Vagina (tissue), 2 donors: ENCODE data around the gene WNT4. TPM values are rescaled to one million over a fixed set of nuclear protein-coding genes. Genes with fewer than 3 reads are reported as not detected.

Experiments
- DNase-seq, 2 donors: peaks; one replicate each; pipeline ENCODE4 v3.0.0-alpha.2; 2017; ENCODE audit errors: extremely low spot score in 2 of 2
- H3K27ac ChIP-seq: fragments of 200-600 bp; sonication (generic); one replicate; pipeline ENCODE4 v1.5.1; 2019
- H3K27me3 ChIP-seq: fragments of 200-600 bp; sonication (generic); one replicate; pipeline ENCODE4 v1.5.1; 2019
- H3K36me3 ChIP-seq, 2 donors: fragments of 200-600 bp; sonication (generic); one replicate each; pipeline ENCODE4 v1.5.1; 2017 to 2019
- H3K4me1 ChIP-seq: fragments of 200-600 bp; sonication (generic); one replicate; pipeline ENCODE4 v1.5.1; 2019
- H3K4me3 ChIP-seq, 2 donors: fragments of 200-600 bp; sonication (generic); 1 replicate in 1 of 2; 2 replicates in 1 of 2; pipeline ENCODE4 v1.5.1; 2016 to 2019
- H3K9me3 ChIP-seq: fragments of 200-600 bp; sonication (generic); one replicate; pipeline ENCODE4 v1.5.1; 2019
- POLR2A ChIP-seq, 2 donors: fragments of 450-650 bp; IDR thresholded peaks; one replicate each; pipeline ENCODE4 v1.6.1; 2017; ENCODE audit warnings: antibody characterized with exemption in 2 of 2, mild to moderate bottlenecking in 2 of 2, moderate library complexity in 2 of 2
- POLR2AphosphoS5 ChIP-seq, 2 donors: sonication (generic); formaldehyde crosslinking; IDR thresholded peaks; one replicate each; pipeline ENCODE4 v1.9.0; 2017; ENCODE audit warnings: antibody characterized with exemption in 2 of 2, mild to moderate bottlenecking in 2 of 2, low read depth in 1 of 2; ENCODE audit not compliant: insufficient read depth in 1 of 2
- intact Hi-C: fragments of 100-400 bp; cut with DNase I; formaldehyde crosslinking; loops from one replicate; pipeline ENCODE4 v1.15.1; 2023
- total RNA-seq: library from RNA; depleted of rRNA; stranded (reverse); fragments of >200 nt; gene quantifications from one replicate; pipeline ENCODE4 v1.2.3, GENCODE V29; 2016
- TF ChIP-seq, protein P1 (sequence below), 3 experiments: fragments of 450-650 bp in 2 of 3; fragments of 200-600 bp in 1 of 3; sonication (generic) in 1 of 3; IDR thresholded peaks; one replicate each; pipeline ENCODE4 v1.5.1; 2017 to 2019; ENCODE audit warnings: antibody characterized with exemption in 3 of 3, mild to moderate bottlenecking in 2 of 3, moderate library complexity in 2 of 3

WNT4 gene
- total RNA-seq, 1 donor from 2014 or later = 5.2 TPM

DNA sequence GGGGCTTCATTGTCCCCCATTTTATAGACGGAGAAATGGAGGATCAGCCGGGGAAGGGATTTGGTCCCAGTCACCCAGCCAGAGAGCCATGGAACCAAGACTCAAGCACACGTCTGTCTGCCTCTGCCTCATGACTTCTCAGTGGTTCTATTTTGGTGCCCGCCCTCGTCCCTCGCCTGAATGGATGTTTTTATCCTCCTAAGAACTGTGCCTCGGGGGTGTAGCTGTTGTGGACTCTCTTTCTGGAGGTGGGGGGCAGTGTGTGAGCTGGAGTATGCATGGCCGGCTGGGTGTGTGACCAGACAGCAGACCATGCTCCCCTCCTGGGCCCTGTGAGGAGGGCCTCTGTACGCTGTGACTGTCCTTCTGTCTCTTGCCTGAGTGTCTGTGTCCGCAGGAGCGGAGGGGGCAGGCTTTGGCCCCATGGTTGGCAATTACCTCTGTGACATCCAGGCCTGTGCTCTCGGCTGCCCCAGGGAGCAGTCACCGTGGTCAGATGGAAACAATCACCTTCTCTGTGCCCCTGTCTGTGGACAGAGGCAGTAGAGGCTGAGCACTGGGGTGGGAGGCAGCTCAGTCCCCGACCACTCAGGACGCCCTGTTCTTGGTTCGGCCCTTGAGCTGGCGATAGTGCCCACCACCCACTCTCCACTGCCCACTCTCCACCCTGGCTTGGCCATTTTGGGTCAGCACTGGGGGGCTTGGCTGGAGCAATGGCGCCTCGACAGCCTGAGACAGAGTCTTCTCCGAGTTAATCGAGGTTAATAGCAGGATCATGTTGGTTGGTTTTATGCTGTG, 20.4 kb downstream of the WNT4 start:
- no peak for DNase-seq
- TF ChIP-seq POLR2A (IDR thresholded peaks at IDR 0.05) = no peak
- TF ChIP-seq, protein P1, sequence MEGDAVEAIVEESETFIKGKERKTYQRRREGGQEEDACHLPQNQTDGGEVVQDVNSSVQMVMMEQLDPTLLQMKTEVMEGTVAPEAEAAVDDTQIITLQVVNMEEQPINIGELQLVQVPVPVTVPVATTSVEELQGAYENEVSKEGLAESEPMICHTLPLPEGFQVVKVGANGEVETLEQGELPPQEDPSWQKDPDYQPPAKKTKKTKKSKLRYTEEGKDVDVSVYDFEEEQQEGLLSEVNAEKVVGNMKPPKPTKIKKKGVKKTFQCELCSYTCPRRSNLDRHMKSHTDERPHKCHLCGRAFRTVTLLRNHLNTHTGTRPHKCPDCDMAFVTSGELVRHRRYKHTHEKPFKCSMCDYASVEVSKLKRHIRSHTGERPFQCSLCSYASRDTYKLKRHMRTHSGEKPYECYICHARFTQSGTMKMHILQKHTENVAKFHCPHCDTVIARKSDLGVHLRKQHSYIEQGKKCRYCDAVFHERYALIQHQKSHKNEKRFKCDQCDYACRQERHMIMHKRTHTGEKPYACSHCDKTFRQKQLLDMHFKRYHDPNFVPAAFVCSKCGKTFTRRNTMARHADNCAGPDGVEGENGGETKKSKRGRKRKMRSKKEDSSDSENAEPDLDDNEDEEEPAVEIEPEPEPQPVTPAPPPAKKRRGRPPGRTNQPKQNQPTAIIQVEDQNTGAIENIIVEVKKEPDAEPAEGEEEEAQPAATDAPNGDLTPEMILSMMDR (IDR thresholded peaks at IDR 0.05) = no peak
- TF ChIP-seq POLR2AphosphoS5 (IDR thresholded peaks at IDR 0.05; ENCODE audit: insufficient read depth in 1 of 2, low read depth in 1 of 2) = no peak
- Histone ChIP-seq H3K9me3 (no peaks in the 10 kb centered on the region), H3K4me1 (peaks cover 14% of the 10 kb centered on the region), H3K27me3 (no peaks in the 10 kb centered on the region), H3K4me3 (no peak overlapping the region), H3K27ac (no peak overlapping the region), H3K36me3 (peaks cover 0 to 17% of the 10 kb centered on the region in 2 donors)
- intact Hi-C loops = no loop called here

DNA sequence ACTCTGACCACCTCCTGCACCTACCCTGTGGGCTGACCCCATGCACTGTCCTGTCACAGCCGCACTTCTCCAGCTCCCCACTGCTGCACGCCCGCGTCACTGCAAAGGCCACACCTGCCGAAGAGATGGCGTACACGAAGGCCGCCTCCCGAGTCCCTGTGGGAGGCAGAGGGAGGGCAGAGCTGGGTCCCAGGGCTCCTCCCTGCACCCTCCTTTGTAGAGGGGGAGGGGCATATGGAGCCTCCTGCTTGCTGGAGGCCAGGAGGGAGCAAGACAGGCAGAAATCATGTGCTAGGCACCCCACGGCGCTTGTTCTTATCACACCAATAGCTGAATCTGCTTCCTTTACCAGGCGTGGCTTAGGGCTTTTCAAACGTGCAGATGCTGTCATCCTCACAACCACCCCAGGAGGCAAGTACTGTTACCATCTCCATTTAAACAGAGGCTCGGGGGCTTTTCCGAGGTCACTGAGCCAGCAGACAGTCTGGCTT, 21.4 kb downstream of the WNT4 start:
- intact Hi-C loops = no loop called here
- no peak overlapping the region for H3K27ac ChIP-seq
- H3K27me3 ChIP-seq = no peaks in the 10 kb centered on the region
- DNase-seq = no peak
- H3K4me3 ChIP-seq = no peak overlapping the region
- H3K4me1 ChIP-seq = peaks cover 24% of the 10 kb centered on the region
- peaks cover 0 to 17% of the 10 kb centered on the region in 2 donors for H3K36me3 ChIP-seq
- TF ChIP-seq, protein P1 (IDR thresholded peaks at IDR 0.05) = no peak
- no peak for TF ChIP-seq POLR2A (IDR thresholded peaks at IDR 0.05)
- no peak for TF ChIP-seq POLR2AphosphoS5 (IDR thresholded peaks at IDR 0.05; ENCODE audit: insufficient read depth in 1 of 2, low read depth in 1 of 2)
- H3K9me3 ChIP-seq = no peaks in the 10 kb centered on the region

DNA sequence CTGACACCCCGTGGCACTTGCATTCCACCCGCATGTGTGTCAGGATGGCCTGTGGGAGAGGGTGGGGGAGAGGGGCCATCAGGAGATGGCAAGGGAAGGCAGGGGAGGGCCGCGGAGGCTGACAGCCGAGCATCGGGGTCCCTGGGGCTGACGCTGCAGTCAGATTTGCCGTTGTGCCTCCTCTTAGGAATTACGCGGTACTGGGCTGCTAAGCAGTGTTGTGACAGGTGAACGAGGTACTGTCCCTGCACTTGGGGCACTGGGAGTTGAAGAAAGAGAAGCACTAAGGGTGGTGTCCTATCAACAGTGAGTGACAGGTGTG, 22.5 kb downstream of the WNT4 start:
- peaks cover 25% of the 10 kb centered on the region for H3K4me1 ChIP-seq
- no peaks in the 10 kb centered on the region for H3K27me3 ChIP-seq
- intact Hi-C loops = no loop called here
- no peak overlapping the region for H3K4me3 ChIP-seq
- DNase-seq = no peak
- no peaks in the 10 kb centered on the region for H3K9me3 ChIP-seq
- H3K27ac ChIP-seq = no peak overlapping the region
- peaks cover 0 to 17% of the 10 kb centered on the region in 2 donors for H3K36me3 ChIP-seq
- TF ChIP-seq, protein P1 (IDR thresholded peaks at IDR 0.05) = no peak
- TF ChIP-seq POLR2A (IDR thresholded peaks at IDR 0.05) (no peak), POLR2AphosphoS5 (IDR thresholded peaks at IDR 0.05; ENCODE audit: insufficient read depth in 1 of 2, low read depth in 1 of 2) (no peak)

DNA sequence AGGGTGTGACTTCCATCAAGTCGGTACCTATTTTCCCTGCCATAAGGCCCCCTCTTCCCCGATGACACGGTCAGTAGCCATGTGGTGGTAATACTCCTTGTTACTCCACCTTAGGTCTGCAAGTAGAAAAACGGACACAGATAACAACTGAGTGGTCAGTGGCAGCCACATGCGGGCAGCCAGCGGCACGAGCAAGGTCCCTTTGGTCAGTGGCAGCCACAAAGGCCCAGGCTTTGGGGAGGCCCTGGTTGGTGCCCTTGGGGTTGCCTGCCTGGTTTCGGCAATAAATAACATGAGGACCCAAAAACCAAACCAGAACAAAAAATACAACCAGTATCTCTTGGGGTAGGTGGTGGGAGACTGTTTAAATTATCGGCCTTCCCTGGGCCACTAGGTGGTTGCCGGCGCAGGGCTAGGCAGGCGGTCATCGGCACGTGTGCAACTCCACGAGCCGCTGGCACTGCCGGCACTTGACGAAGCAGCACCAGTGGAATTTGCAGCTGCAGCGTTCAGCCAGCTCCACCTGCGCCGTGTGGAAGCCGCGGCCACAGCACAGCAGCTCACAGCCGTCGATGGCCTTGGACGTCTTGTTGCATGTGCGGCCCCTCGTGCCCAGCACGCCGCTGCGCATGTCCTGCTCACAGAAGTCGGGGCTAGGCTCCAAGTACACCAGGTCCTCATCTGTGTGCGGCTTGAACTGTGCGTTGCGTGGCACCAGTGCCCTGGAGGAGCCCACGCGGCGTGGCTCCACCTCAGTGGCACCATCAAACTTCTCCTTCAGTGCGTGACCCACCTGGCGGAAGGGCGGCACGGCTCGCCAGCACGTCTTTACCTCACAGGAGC, 23.1 kb downstream of the WNT4 start:
- H3K9me3 ChIP-seq = no peaks in the 10 kb centered on the region
- no peak overlapping the region for H3K4me3 ChIP-seq
- H3K4me1 ChIP-seq = peaks cover 31% of the 10 kb centered on the region
- TF ChIP-seq POLR2AphosphoS5 (IDR thresholded peaks at IDR 0.05; ENCODE audit: insufficient read depth in 1 of 2, low read depth in 1 of 2) (no peak), POLR2A (IDR thresholded peaks at IDR 0.05) (no peak)
- TF ChIP-seq, protein P1 (IDR thresholded peaks at IDR 0.05) = no peak
- no peaks in the 10 kb centered on the region for H3K27me3 ChIP-seq
- peaks cover 0 to 17% of the 10 kb centered on the region in 2 donors for H3K36me3 ChIP-seq
- DNase-seq = no peak
- H3K27ac ChIP-seq = no peak overlapping the region
- intact Hi-C loops = no loop called here
